Activated CD8-positive, alpha-beta memory T cell treated with anti-CD3 and anti-CD28 coated beads, Interleukin-2, amount 50 U/mL, for 24 hours (primary cell): ENCODE results near the gene RGS14.
"Not testable (repeated sequence)": the region's sequence is repeated elsewhere in the genome, so short reads cannot be mapped to it uniquely, and the experiment has no call there.

Experiments
- DNase-seq: peaks from one replicate; pipeline ENCODE4 v3.0.0-alpha.2; 2020; ENCODE audit errors: extremely low read depth

The RGS14 gene

DNA sequence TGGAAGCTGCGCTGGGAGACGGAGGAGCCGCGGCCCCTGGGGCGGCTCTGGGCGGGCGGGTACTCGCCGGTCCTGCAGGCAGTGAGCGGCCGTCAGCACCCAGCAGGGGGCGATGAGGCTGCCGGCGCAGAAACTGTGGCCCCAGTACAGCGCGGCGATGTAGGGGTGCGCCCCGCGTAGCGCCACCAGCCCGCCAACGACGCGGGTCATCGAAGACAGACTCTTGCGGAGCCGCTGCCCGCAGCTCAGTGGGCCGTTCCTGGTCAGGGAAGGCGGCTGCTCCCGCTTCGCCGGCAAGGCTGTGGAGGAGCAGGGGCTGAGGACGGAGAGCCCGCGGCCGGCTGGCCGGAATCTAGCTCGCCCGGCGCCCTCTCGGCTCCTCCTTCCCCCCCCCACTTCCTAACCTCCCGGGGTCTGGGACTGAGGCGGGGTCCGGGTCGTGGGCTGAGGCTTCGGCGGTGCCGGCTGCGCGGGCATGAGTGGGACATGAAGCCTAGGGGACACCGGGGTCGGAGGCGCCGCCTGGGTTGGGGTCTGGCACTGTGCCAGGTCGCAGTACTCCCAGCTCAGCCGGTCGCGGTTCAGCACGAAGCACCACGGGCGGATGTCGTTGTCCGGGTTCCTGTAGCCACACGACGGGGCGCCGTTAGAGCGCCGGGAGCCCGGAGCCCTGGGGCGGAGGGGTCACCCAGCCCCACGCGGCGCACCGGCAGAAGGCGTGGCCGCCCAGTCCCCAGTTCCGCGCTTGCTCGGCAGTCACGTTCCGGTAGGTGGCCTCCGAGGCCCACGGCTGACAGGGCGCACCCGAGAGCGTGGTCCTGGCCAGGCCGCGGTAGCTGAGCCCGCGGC lies 46.3 kb downstream of the RGS14 start:
- no peak for DNase-seq

DNA sequence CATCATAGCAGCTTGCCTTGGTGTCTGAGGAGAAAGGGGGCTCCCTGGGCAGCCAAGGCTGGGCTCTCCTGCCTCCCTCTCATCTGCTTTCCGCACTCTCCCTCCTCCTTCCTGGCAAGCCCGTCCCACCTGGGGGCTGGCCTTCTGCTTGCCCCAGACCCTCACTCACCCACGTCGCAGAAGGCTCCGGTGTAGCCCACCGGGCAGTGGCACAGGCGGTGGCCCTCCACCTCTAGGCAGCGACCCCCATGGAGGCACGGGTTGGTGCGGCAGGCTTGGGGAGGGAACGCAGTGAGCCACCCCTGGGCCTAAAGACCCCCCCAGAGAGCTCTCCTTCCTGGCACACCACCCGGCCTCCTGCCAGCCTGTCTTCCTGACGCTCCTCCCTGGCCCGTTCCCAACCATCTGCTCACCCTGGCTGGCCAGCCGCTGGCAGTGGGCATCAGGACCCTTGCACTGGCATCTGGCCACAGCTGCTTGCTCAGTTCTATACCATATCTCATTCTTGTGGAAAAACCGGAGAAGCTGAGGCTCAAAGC lies 47.0 kb downstream of the RGS14 start:
- DNase-seq, result no peak

DNA sequence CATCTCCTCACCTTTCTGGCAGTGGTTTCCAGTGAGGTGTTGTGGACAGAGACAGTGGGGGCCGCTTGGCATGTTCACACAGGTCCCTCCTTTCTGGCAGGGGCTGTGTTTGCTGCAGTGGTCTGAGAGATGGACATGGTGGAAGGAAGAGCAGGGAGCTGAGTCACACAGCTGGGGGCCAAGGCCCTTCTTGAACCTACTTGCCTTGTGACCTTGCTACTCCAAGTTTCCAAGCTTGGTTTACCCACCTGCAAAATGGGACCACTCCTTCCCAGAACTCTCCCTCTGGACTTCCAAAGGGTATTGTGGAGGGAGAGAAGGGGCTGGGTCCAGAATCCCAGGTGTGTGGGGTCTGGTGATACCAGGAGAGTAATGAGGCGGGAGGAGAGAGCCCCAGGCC lies 47.6 kb downstream of the RGS14 start:
- DNase-seq, result no peak

DNA sequence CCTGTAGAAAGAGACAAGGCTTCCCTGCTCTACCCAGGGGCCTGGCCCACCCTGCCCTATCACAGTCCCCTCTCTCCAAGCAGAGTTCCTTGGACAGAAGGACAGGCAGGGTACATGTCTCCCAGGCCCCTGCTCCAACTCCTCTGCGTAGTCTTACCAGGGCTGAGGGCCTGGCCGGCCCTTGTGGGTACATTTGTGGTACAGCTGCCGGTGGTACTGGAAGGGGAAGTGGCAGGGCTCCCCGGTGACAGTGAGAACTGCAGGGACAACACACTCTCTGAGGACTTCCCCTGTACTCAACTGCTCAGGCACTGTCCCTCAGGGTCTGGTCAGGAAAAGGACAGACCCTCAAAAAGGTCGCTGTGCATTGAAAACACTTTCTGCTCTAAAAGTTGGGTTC lies 48.1 kb downstream of the RGS14 start:
- DNase-seq, result no peak

DNA sequence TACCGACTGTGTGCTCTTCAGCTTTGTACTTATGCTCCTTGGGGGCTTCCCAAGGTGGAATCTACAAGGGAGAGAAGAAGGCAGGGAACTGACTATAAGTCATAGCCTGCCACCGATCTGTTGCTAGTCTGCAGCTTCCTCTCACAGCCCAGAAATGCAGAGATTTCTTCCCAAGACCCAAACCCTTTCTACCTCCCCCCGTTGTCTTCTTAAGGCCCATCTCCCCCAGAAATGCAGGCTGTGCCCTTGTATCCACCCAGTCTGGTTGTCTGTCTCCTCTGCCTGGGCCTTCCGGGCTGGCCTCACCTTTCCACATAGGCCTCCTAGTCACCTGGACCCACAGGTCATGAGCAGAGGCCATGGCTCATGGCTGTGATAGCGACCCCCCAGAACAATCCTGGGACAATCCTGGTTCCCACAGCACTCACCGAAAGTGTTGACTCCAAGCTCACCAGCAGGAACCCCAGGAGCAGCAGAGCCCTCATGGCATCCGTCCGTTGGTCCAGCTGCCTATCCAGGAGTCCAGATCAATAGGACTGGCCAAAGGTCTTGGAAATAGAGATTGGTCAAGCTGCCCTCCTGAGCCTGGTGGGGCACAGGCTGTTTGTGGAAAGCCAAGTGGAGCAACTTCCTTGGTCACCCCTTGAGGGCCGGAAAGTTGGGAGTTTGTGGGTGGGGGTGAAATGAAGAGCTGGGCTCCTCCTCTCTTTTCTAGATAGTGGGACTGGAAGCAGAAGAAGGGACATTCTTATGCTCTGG lies 51.5 kb downstream of the RGS14 start, which contains the start of gene F12:
Gene F12 (minus strand): TSS at position 522 of the 759 bp plus-strand sequence. CDS start 37 bp downstream, at position 485.
- no peak for DNase-seq

DNA sequence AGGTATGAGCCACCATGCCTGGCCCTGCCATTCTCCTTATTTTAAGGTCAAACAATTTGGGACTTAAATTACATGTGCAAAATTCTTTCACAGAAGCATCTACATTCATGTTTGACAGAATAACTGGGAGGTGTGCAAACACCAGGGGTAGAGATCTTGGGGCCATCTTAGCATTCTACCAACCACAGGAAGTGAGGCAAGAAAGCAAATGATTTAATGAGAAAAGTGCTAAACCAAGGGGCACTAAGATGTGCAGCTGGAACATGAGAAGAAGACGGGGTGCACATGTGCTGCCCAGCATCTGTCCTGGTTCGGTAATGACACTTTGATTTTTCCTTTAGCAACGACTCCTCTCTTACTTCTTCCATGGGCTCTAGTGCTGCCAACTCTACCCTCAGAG lies 52.9 kb downstream of the RGS14 start:
- DNase-seq, result no peak

DNA sequence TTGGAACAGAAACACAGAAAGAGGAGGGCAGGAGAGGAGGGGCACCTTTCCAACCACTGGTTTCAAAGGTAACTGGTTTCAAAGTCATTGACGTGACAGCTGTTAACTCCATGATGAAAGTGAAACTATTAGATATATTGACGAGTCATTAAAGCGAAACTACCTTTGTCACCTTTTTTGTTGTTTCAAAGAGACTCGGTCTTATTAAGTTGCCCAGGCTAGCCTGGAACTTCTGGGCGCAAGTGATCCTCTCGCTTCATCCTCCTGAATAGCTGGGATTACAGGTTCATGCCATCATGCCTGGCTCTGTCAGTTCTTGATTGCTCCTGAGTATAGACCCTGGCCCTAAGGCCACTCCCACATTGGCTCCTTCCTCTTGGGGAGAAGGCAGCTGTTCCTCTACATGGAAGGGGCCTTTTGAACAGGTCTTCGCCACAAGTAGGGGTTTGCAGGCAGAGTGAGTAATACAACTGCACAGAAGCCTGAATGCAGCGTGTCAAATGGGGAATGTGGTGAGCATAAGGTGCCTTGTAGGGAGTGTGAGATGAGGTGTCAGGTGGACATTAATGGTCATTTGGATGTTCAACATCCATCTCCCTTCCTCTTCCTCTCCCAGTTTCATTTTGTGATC lies 55.0 kb downstream of the RGS14 start:
- no peak for DNase-seq

GRCh38 chr5:177414481-177414880 lies 56.8 kb downstream of the RGS14 start:
- DNase-seq, result no peak

DNA sequence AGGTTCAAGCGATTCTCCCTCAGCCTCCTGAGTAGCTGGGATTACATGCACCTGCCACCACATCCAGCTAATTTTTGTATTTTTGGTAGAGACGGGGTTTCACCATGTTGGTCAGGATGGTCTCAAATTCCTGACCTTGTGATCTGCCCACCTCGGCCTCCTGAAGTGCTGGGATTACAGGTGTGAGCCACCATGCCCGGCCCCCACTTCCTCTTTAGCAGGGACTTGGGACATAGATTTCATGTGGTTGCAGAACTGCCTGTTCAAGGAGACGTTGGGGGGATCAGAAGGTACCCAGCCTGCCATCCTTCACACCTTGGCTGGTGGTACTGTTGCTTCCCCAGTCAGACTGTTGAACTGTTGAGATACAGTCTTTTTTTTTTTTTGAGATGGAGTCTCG lies 59.4 kb downstream of the RGS14 start:
- not testable (repeated sequence) for DNase-seq

DNA sequence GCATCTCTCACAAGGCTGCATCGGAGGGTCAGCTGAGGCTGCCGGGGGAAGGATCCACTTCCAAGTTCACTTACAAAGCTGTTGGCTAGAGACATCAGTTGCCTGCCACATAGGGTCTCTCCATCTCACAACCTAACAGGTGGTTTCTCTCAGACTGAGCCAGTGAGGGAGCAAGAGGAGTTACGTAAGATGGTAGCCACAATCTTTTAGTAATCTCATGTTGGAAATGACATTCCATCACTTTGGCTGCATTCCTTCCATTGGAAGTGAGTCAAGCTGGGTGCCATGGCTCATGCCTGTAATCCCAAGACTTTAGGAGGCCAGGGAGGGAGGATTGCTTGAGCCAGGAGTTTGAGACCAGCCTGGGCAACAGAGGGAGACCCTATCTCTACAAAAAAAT lies 61.3 kb downstream of the RGS14 start:
- no peak for DNase-seq

GRCh38 chr5:177420472-177420871 lies 62.7 kb downstream of the RGS14 start:
- not testable (repeated sequence) for DNase-seq

DNA sequence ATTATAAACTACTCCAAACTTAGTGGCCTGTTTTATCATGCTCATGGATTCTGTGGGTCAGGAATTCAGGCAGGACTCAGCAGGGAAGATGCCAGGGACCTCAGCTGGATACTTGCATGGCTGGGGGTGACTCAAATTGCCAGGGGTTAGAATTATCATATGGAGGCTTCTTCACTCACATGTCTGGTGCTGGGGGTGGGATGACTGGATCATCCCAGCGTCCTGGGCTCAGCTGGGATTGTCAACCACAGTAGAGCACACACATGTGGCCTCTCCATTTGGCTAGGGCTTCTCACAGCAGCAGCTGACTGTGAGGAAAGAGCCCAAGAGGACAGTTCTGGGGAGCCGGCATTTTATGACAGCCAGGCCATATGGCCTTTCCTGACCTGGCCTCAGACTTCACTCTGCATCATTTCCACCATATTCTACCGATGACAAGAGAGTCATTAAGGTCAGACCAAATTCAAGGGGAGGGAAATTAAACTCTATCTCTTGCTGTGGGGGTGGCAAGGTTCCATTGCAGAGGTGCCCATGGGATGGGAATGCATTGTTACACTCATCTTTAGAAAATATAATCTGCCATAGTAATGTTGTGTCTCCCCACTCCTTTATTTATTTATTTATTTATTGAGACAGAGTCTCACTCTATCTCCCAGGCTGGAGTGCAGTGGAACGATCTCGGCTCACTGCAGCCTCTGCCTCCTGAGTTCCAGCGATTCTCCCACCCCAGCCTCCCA lies 63.5 kb downstream of the RGS14 start:
- no peak for DNase-seq
